RWPE1 (cell line): Measurements from ENCODE around the gene GPRC5D.

Source experiments
- CTCF ChIA-PET: fragments of 350-600 bp; sonication (Branson Sonifier 250); formaldehyde crosslinking; extraction: SDS; loops from one replicate; lab custom pipeline; 2021; lab: Yijun Ruan, JAX
- POLR2A ChIA-PET: fragments of 400-600 bp; formaldehyde crosslinking; extraction: SDS; loops from one replicate; lab custom pipeline; 2020; ENCODE audit warnings: antibody characterized with exemption; ENCODE audit not compliant: low non-redundant PET; lab: Yijun Ruan, JAX
- DNase-seq: peaks from one replicate; pipeline ENCODE4 v3.0.0; 2012; ENCODE audit warnings: low spot score
- H3K27ac ChIP-seq: fragments of 450-650 bp; 2 replicates; pipeline ENCODE4 v1.5.1; 2017
- TF ChIP-seq, protein P1 (sequence below): fragments of 450-650 bp; conservative IDR thresholded peaks from 2 replicates; pipeline ENCODE4 v1.5.1; 2017; ENCODE audit warnings: low read depth, mild to moderate bottlenecking

Gene GPRC5D

DNA sequence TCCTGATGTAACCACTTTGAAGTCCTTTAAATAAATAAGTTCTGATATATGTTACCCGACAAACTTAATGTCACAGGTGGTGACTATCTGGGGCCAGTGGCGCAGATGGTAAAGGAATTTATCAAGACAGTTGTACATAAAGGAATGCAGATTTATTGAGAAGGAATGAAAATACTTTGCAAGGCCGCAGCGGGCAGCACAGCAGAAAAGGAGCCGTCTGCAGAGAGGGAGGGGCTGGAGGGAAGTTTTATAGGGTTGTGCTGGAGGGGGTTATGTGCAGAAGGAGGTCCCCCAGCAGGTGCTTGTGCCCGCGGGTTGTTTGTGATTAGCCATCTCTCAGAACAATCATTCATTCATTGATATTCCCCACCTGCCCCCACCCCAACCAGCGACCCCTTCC, 17.4 kb downstream of the GPRC5D start:
- ChIA-PET CTCF (interaction anchor here (0.6 to 0.9 kb wide), 3 partner anchors 19 to 186 kb away, joined by 3 read pairs; no protein-coding TSS in a partner anchor), POLR2A (no interaction called here)
- no peak overlapping the region for H3K27ac ChIP-seq
- DNase-seq, result no peak
- TF ChIP-seq, protein P1, sequence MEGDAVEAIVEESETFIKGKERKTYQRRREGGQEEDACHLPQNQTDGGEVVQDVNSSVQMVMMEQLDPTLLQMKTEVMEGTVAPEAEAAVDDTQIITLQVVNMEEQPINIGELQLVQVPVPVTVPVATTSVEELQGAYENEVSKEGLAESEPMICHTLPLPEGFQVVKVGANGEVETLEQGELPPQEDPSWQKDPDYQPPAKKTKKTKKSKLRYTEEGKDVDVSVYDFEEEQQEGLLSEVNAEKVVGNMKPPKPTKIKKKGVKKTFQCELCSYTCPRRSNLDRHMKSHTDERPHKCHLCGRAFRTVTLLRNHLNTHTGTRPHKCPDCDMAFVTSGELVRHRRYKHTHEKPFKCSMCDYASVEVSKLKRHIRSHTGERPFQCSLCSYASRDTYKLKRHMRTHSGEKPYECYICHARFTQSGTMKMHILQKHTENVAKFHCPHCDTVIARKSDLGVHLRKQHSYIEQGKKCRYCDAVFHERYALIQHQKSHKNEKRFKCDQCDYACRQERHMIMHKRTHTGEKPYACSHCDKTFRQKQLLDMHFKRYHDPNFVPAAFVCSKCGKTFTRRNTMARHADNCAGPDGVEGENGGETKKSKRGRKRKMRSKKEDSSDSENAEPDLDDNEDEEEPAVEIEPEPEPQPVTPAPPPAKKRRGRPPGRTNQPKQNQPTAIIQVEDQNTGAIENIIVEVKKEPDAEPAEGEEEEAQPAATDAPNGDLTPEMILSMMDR, result no peak

- no peak for DNase-seq
- CTCF ChIA-PET, result interaction anchor here (0.6 kb wide), 1 partner anchor 12 kb away, joined by 3 read pairs; no protein-coding TSS in a partner anchor
- POLR2A ChIA-PET, result no interaction called here
- no peak overlapping the region for H3K27ac ChIP-seq
- TF ChIP-seq, protein P1, result no peak
These were observed 18.2 kb downstream of the GPRC5D start for GRCh38 chr12:12933742-12934141.

DNA sequence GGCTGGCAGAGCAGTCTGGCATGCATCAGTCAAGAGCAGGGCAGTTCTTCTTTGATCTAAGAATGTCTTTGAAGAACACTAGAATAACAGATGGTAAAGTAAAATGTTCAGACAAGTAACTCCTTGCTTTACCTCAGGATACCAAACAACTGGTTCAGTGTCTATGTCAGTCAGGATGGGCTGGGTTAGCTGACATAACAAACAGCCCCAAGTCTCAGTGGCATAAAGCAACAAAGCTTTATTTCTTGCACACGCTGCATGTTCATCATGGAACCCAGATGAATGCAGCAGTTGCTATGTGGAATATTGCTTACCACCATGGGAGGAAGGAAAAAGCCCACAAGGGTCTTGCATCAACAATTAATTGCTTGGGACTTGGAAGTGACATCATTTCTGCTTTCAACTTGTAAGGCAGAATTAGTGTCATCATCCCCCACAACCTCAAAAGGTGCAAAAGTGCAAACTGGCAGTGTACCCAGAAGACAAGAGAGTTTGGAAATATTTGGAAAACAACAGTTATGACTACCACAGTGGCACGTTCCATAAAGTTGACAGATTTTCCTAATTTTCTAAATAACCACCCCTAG, 21.2 kb downstream of the GPRC5D start:
- no peak for DNase-seq
- TF ChIP-seq, protein P1, result no peak
- H3K27ac ChIP-seq, result no peak overlapping the region
- ChIA-PET POLR2A (no interaction called here), CTCF (no interaction called here)

GRCh38 chr12:12929696-12930095, 22.3 kb downstream of the GPRC5D start:
- ChIA-PET CTCF (no interaction called here), POLR2A (no interaction called here)
- H3K27ac ChIP-seq, result no peak overlapping the region
- DNase-seq, result no peak
- TF ChIP-seq, protein P1, result no peak

- ChIA-PET CTCF (no interaction called here), POLR2A (no interaction called here)
- TF ChIP-seq, protein P1, result no peak
- peak; percentile 95 for DNase-seq
- H3K27ac ChIP-seq, result peak overlapping the region; percentile 59
These were observed 24.5 kb downstream of the GPRC5D start for GRCh38 chr12:12927211-12928079.

DNA sequence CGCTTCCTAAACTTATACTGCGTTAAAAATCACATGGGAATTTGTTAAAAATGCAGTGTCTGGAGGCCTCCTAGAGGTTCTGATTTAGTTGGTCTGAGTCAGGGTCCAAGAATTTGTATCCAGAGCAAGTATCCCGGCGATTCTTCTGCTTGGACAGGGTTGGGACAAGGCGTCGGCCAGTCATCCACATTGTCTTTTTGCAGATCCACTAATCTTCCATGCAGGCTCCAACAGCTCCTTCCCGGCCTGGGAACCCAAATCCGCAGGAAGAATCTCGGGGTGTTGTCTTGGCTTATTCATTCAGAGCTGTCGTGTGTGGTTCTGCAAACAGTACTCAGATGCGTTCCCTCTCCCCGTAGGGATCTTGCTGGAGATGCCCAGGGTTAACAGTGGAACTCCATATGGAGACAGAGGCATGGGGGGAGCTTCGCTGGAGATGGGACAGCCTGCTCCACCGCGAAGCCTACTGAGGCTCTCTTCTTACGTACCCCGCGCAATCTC, 25.3 kb downstream of the GPRC5D start:
- ChIA-PET POLR2A (no interaction called here), CTCF (interaction anchor here (0.7 kb wide), 1 partner anchor 285 kb away, joined by 3 read pairs; no protein-coding TSS in a partner anchor)
- TF ChIP-seq, protein P1, result no peak
- DNase-seq, result no peak
- peak overlapping the region; percentile 59 for H3K27ac ChIP-seq
